Activated CD4-positive, alpha-beta T cell treated with anti-CD3 and anti-CD28 coated beads, Interleukin-2, amount 50 U/mL, for 48 hours (primary cell): ENCODE measurements around the gene BSND.
"Not testable (repeated sequence)": the region's sequence is repeated elsewhere in the genome, so short reads cannot be mapped to it uniquely, and the experiment has no call there.

Experiments
- DNase-seq, 2 experiments: peaks; one replicate each; pipeline ENCODE4 v3.0.0-alpha.2; 2020

Gene BSND

DNA sequence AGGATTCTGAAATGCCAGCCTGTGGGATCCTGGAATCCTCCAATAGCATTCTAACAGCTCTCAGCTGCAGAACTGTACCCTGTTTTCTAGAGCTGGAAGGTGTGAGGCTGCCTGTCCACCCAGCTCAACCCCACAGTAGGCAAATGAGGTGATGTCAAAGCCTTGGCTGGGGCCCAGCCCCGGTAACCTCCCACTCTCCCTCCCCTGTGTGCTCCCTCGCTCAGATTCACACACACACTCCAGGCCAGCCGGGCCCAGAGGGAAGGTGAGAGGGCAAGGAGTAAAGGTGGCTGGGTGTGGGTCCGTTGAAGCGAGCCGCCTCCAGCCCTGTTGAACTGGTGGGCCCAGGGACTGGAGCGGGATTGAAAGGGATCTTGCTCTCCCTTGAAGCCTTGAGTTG lies at the start of gene BSND:
Gene BSND, plus strand, starts transcription at position 257 of the 400 bp plus-strand sequence. CDS start 254 bp downstream, outside the sequence.
- DNase-seq = no peak

- no peak for DNase-seq
Observed at GRCh38 chr1:54949053-54949452, 49.7 kb upstream of the BSND start.

GRCh38 chr1:54950006-54950368 lies 48.7 kb upstream of the BSND start:
- no peak for DNase-seq

DNA sequence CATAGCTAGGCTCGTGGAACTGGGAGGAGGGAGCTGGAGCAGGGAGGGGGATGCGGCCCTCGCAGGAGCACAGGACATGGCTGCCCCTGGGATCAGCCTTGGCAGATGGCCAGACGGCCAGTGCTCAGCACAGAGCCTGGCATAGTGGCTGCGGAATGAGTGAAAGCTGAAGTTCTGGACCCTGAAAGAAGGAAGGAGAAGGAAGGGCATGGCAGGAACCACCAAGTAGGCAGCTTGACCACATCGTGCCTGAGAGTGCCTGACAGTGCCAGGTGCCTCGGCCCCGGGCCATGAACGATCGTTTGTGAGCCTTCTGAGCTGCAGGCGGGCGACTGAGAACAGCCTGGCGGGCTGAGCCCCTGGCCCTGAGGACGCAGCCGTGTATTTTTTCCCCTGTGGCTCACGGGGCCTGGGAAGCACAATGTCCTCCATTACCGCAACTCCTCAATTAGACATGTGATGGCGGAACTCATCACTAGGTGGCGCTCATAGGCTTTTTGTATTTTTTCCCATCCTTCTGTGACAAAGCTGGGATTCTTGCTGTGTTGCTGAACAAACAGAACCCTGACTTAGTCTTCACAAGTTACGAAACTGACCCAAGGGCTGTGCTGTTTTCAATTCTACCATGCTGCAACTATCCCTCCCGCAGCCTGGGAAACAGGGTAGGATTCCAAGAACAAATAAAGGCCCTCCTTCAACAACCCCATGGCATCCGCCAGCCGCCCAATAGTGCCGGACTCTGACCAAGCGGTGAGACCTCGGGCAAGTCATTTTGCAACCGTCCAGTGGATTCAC lies 48.2 kb upstream of the BSND start:
- DNase-seq = peak; percentile 71 to 75

GRCh38 chr1:54951810-54952226 lies 46.9 kb upstream of the BSND start:
- no peak for DNase-seq

DNA sequence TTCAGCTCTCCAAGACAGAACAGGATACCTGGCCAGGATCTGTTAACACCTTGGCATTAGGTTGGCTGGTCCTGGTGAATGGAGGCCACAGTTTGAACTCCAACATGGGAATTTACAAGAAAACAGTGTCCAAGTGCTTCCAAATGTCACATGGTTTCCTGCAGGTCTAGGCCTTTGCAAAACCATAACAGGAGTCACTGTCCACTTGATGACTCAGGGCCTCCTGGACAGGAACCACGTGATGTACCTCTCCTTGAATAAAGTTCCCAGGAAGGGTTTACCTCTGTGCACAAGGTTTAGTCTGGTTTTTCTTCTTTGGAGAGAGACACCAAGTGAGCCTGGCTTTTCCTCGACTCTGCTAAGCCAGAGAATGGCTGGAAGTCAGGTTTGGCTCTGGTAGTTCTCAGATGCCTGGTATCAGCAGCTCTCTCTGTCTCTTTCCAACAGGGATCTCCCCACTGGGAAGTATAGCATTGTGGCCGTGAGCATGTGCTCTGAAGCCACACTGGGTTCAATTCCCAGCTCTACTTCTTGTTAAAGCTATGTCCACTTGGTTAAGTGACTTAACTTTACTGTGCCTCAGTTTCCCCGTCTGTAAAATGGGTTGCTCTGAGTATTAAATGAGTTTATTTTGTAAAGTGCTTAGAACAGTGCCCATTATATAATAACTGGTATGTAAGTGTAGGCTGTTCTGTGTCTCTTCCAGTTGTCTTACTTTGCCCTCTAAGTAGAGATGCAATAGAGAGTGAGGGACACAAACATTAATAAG lies 45.6 kb upstream of the BSND start:
- no peak for DNase-seq

GRCh38 chr1:54953846-54954245 lies 44.9 kb upstream of the BSND start:
- DNase-seq = no peak

DNA sequence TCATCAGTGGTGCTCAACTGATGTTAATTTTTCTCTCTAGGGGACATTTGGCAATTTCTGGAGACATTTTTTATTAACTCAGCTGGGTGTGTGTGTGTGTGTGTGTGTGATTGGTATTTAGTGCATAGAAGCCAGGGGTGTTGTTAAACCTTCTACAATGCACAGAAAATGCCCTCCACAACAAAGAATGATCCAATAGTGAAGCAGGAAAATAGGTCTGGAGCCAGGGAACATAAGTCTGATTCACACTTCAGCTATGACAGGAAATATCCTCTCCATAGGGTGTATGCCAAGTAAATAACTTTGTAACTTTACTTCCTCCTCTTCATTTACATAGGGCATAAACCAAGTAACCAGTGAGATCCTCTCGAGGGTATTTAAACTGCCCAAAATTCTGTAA lies 43.4 kb upstream of the BSND start:
- DNase-seq = no peak

DNA sequence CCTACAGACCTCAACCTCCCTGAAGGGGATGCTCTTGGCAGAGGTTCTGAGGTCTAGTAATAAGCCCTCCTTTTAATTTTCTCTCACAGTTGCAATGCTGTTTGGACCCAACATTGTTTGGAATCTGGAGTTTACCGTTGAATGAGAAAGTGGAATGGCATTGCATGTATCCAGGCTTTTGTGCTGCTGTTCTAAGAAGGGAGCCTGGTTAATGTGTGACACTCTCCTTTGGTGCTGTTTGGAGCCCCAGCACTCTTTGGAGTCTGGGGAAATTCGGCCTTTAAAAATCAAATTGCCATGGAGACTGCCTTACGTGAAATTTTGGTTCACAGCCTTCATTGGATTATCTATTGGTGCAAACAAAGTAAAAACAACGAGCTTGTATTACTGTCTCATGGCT lies 42.0 kb upstream of the BSND start:
- no peak for DNase-seq

- DNase-seq = no peak
Observed at GRCh38 chr1:54959241-54959640, 39.5 kb upstream of the BSND start.

- DNase-seq = no peak
Observed at GRCh38 chr1:54962612-54963395, 35.9 kb upstream of the BSND start.

DNA sequence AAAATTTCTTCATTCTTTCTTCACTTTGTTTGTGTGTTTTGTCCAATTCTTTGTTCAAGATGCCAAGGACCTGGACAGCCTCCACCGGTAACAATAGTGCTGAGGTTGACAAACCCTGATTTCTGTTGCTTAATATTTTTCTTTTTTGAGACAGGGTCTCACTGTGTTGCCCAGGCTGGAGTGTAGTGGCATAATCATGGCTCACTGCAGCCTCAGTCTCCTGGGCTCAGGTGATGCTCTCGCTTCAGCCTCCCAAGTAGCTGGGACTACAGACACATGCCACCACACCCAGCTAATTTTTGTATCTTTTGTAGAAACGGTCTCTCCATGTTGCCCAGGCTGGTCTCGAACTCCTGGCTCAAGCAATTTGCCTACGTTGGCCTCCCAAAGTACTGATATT lies 34.9 kb upstream of the BSND start:
- not testable (repeated sequence) for DNase-seq

- no peak for DNase-seq
Observed at GRCh38 chr1:54965624-54966340, 33.0 kb upstream of the BSND start.

DNA sequence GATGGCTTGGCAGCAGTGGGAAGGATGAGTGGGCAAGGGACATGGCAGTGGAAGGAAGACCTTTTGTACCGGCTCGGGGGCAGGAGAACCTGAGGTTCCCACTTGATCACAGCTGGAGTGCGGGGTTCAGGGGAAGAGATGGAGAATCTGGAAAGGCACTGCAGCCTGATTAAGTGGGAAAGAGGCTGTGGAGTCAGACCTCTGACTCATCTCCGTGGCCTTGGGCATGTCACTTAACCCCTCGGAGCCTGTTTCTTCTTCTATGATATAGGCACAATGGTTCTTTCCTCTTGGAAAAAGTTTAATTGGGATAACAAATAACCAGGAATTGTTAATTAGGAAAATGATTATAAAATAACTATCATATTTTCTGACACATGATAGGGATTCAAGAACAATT lies 31.4 kb upstream of the BSND start:
- no peak for DNase-seq

DNA sequence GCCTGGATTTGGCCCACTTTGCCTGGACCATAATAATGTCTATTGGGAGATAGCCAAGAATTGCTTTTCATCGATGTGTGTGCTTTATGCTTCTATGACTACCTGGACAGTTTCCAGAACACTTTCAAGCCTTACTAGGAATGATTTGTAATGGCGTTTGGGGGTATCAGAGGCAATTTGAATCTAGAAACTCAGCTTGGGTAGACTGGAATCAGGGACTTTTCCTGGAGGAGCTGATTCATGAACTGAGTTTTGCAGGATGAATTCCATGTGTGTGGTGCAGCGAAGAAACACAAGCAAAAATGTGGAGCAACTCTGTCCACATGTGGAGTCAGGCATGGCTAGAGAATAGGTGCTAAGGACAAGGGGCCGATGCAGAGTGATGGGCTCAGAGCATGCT lies 30.2 kb upstream of the BSND start:
- DNase-seq = no peak

GRCh38 chr1:54969879-54970278 lies 28.9 kb upstream of the BSND start:
- no peak for DNase-seq

GRCh38 chr1:54970901-54971300 lies 27.8 kb upstream of the BSND start:
- DNase-seq = no peak

- no peak for DNase-seq
Observed at GRCh38 chr1:54971317-54971791, 27.4 kb upstream of the BSND start.

GRCh38 chr1:54972436-54972835 lies 26.3 kb upstream of the BSND start:
- DNase-seq = no peak

- DNase-seq = no peak
Observed at GRCh38 chr1:54973205-54973921, 25.4 kb upstream of the BSND start.

- no peak for DNase-seq
Observed at GRCh38 chr1:54975356-54976108, 23.2 kb upstream of the BSND start.
